ENCODE results near the gene FAM171A1. TPM values are rescaled to one million over a fixed set of nuclear protein-coding genes. Genes with fewer than 3 reads are reported as not detected.
A peak's percentile ranks its signal among the peaks of the same experiment; 100 is the strongest.

Gene FAM171A1
- total RNA-seq, 1 donor from 2014 or later, result 86.1 TPM

GRCh38 chr10:15253951-15254807, 116.9 kb downstream of the FAM171A1 start:
- H3K36me3 Mint-ChIP-seq (ENCODE audit: insufficient read depth), result peaks cover 16% of the 10 kb centered on the region
- H3K27ac Mint-ChIP-seq, result no peak overlapping the region
- DNase-seq (ENCODE audit: low spot score, unreplicated experiment), result no peak
- H3K4me1 Mint-ChIP-seq (ENCODE audit: low read depth), result peaks cover 9% of the 10 kb centered on the region
- TF ChIP-seq CTCF (IDR thresholded peaks at IDR 0.05; ENCODE audit: unreplicated experiment), result no peak
- no peak overlapping the region for H3K4me3 Mint-ChIP-seq (ENCODE audit: low read depth)
- no peaks in the 10 kb centered on the region for H3K9me3 Mint-ChIP-seq (ENCODE audit: low read depth)
- H3K27me3 Mint-ChIP-seq, result no peaks in the 10 kb centered on the region

- H3K4me1 Mint-ChIP-seq (ENCODE audit: low read depth), result peaks cover 9% of the 10 kb centered on the region
Observed at GRCh38 chr10:15252396-15252795, 118.7 kb downstream of the FAM171A1 start.

GRCh38 chr10:15251791-15252380, 119.2 kb downstream of the FAM171A1 start:
- Mint-ChIP-seq H3K36me3 (ENCODE audit: insufficient read depth) (peaks cover 24% of the 10 kb centered on the region), H3K4me1 (ENCODE audit: low read depth) (peaks cover 9% of the 10 kb centered on the region), H3K9me3 (ENCODE audit: low read depth) (no peaks in the 10 kb centered on the region), H3K4me3 (ENCODE audit: low read depth) (no peak overlapping the region), H3K27ac (no peak overlapping the region), H3K27me3 (no peaks in the 10 kb centered on the region)
- TF ChIP-seq CTCF (IDR thresholded peaks at IDR 0.05; ENCODE audit: unreplicated experiment), result no peak
- DNase-seq (ENCODE audit: low spot score, unreplicated experiment), result no peak

More at GRCh38 chr10:15252396-15252795, 118.7 kb downstream of the FAM171A1 start:
- TF ChIP-seq CTCF (IDR thresholded peaks at IDR 0.05; ENCODE audit: unreplicated experiment), result no peak
- DNase-seq (ENCODE audit: low spot score, unreplicated experiment), result no peak
- Mint-ChIP-seq H3K36me3 (ENCODE audit: insufficient read depth) (peaks cover 24% of the 10 kb centered on the region), H3K4me3 (ENCODE audit: low read depth) (no peak overlapping the region), H3K27ac (no peak overlapping the region), H3K9me3 (ENCODE audit: low read depth) (no peaks in the 10 kb centered on the region), H3K27me3 (no peaks in the 10 kb centered on the region)

- Mint-ChIP-seq H3K27ac (no peak overlapping the region), H3K36me3 (ENCODE audit: insufficient read depth) (peaks cover 25% of the 10 kb centered on the region), H3K4me3 (ENCODE audit: low read depth) (no peak overlapping the region), H3K4me1 (ENCODE audit: low read depth) (peaks cover 2% of the 10 kb centered on the region), H3K9me3 (ENCODE audit: low read depth) (no peaks in the 10 kb centered on the region), H3K27me3 (no peaks in the 10 kb centered on the region)
- peak; percentile 45 for TF ChIP-seq CTCF (IDR thresholded peaks at IDR 0.05; ENCODE audit: unreplicated experiment)
- DNase-seq (ENCODE audit: low spot score, unreplicated experiment), result no peak
Observed at GRCh38 chr10:15245530-15245929, 125.6 kb downstream of the FAM171A1 start.

- no peak overlapping the region for H3K27ac Mint-ChIP-seq
- peaks cover 2% of the 10 kb centered on the region for H3K4me1 Mint-ChIP-seq (ENCODE audit: low read depth)
- TF ChIP-seq CTCF (IDR thresholded peaks at IDR 0.05; ENCODE audit: unreplicated experiment), result no peak
- no peaks in the 10 kb centered on the region for H3K27me3 Mint-ChIP-seq
- no peak overlapping the region for H3K4me3 Mint-ChIP-seq (ENCODE audit: low read depth)
- peaks cover 26% of the 10 kb centered on the region for H3K36me3 Mint-ChIP-seq (ENCODE audit: insufficient read depth)
- no peaks in the 10 kb centered on the region for H3K9me3 Mint-ChIP-seq (ENCODE audit: low read depth)
- no peak for DNase-seq (ENCODE audit: low spot score, unreplicated experiment)
Observed at GRCh38 chr10:15244635-15245197, 126.4 kb downstream of the FAM171A1 start.
